Brain microvascular endothelial cell (primary cell): ENCODE measurements around the gene RENBP.
A peak's percentile ranks its signal among the peaks of the same experiment; 100 is the strongest.

Source experiments
- DNase-seq: peaks from one replicate; pipeline ENCODE4 v3.0.0-alpha.2; 2020
- H3K27ac ChIP-seq: fragments of 250-450 bp; sonication (Bioruptor Pico); 2 replicates; pipeline ENCODE4 v1.5.1; 2020; ENCODE audit warnings: mild to moderate bottlenecking, moderate library complexity
- H3K27me3 ChIP-seq: fragments of 250-450 bp; sonication (Bioruptor Pico); replicated peaks from 2 replicates; pipeline ENCODE4 v1.5.1; 2020; ENCODE audit warnings: mild to moderate bottlenecking
- H3K36me3 ChIP-seq: fragments of 250-450 bp; sonication (Bioruptor Pico); replicated peaks from 2 replicates; pipeline ENCODE4 v1.5.1; 2020; ENCODE audit warnings: mild to moderate bottlenecking
- H3K4me3 ChIP-seq: 2 replicates; pipeline ENCODE4 v1.5.1; 2011; ENCODE audit warnings: low read depth, mild to moderate bottlenecking, control low read depth, low read length, moderate library complexity
- CTCF ChIP-seq: IDR thresholded peaks from 2 replicates; pipeline ENCODE4 v1.5.1; 2011; ENCODE audit warnings: low read depth, mild to moderate bottlenecking, moderate library complexity, low read length, control low read depth, inconsistent platforms; ENCODE audit errors: missing control alignments
- in situ Hi-C: cut with HindIII; loops from 2 replicates; pipeline ENCODE4 v1.10.0; 2017; ENCODE audit warnings: low sequenced_read_pairs, low pct_ligation_motif_present

RENBP gene

GRCh38 chrX:153945956-153946943, 1.8 kb upstream of the RENBP start:
- Histone ChIP-seq H3K27ac (no peak overlapping the region), H3K27me3 (no peaks in the 10 kb centered on the region), H3K4me3 (no peak overlapping the region), H3K36me3 (peaks cover 18% of the 10 kb centered on the region)
- in situ Hi-C loops, result no loop called here
- DNase-seq, result no peak
- no peak for TF ChIP-seq CTCF

- TF ChIP-seq CTCF, result no peak
- Histone ChIP-seq H3K4me3 (no peak overlapping the region), H3K27me3 (no peaks in the 10 kb centered on the region), H3K36me3 (peaks cover 3% of the 10 kb centered on the region), H3K27ac (no peak overlapping the region)
- in situ Hi-C loops, result no loop called here
- no peak for DNase-seq
Measured at GRCh38 chrX:153944800-153945150, 332 bp upstream of the RENBP start.

GRCh38 chrX:153941336-153942252, 2.8 kb downstream of the RENBP start:
- in situ Hi-C loops, result no loop called here

GRCh38 chrX:153939573-153939972, 4.9 kb downstream of the RENBP start:
- no peak for DNase-seq
- no peaks in the 10 kb centered on the region for H3K27me3 ChIP-seq
- no peak overlapping the region for H3K27ac ChIP-seq
- in situ Hi-C loops, result no loop called here
- H3K4me3 ChIP-seq, result no peak overlapping the region
- no peak for TF ChIP-seq CTCF
- H3K36me3 ChIP-seq, result no peaks in the 10 kb centered on the region

More at GRCh38 chrX:153941336-153942252, 2.8 kb downstream of the RENBP start:
- H3K27me3 ChIP-seq, result no peaks in the 10 kb centered on the region
- no peak for DNase-seq
- no peak for TF ChIP-seq CTCF
- H3K27ac ChIP-seq, result no peak overlapping the region
- no peak overlapping the region for H3K4me3 ChIP-seq
- no peaks in the 10 kb centered on the region for H3K36me3 ChIP-seq

- in situ Hi-C loops, result no loop called here
- H3K27me3 ChIP-seq, result no peaks in the 10 kb centered on the region
- DNase-seq, result no peak
- peaks cover under 1% of the 10 kb centered on the region for H3K36me3 ChIP-seq
- H3K4me3 ChIP-seq, result no peak overlapping the region
- no peak overlapping the region for H3K27ac ChIP-seq
- TF ChIP-seq CTCF, result peak; percentile 28
Measured at GRCh38 chrX:153938226-153938786, 6.1 kb downstream of the RENBP start.
